Endothelial cell of umbilical vein (primary cell): ENCODE data around the gene CLDN22.

Experiments used
- GATA2 ChIP-seq: IDR thresholded peaks from 2 replicates; pipeline ENCODE4 v1.7.0; 2011; ENCODE audit warnings: low read depth, mild to moderate bottlenecking, moderate library complexity, mixed read lengths, low read length; ENCODE audit not compliant: insufficient read length, insufficient read depth
- TF ChIP-seq, protein P1 (sequence below), 2 donors: IDR thresholded peaks; 1 replicate in 1 of 2; 2 replicates in 1 of 2; pipeline ENCODE4 v1.5.1; 2011; ENCODE audit warnings: low read length in 2 of 2, mild to moderate bottlenecking in 2 of 2, moderate library complexity in 2 of 2, control low read depth in 1 of 2, inconsistent platforms in 1 of 2, low read depth in 1 of 2; ENCODE audit not compliant: insufficient read depth in 1 of 2; ENCODE audit errors: extremely low read depth in 1 of 2

GRCh38 chr4:183303301-183303700, 16.8 kb downstream of the CLDN22 start:
- no peak for TF ChIP-seq GATA2
- TF ChIP-seq, protein P1, sequence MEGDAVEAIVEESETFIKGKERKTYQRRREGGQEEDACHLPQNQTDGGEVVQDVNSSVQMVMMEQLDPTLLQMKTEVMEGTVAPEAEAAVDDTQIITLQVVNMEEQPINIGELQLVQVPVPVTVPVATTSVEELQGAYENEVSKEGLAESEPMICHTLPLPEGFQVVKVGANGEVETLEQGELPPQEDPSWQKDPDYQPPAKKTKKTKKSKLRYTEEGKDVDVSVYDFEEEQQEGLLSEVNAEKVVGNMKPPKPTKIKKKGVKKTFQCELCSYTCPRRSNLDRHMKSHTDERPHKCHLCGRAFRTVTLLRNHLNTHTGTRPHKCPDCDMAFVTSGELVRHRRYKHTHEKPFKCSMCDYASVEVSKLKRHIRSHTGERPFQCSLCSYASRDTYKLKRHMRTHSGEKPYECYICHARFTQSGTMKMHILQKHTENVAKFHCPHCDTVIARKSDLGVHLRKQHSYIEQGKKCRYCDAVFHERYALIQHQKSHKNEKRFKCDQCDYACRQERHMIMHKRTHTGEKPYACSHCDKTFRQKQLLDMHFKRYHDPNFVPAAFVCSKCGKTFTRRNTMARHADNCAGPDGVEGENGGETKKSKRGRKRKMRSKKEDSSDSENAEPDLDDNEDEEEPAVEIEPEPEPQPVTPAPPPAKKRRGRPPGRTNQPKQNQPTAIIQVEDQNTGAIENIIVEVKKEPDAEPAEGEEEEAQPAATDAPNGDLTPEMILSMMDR (IDR thresholded peaks at IDR 0.05; ENCODE audit: extremely low read depth in 1 of 2, insufficient read depth in 1 of 2, low read depth in 1 of 2, low read length in 2 of 2) = no peak
